CD4-positive, alpha-beta T cell treated with Interleukin-21 for 1 hour (primary cell): ENCODE results near the gene KRT31.
"Not testable (repeated sequence)": the region's sequence is repeated elsewhere in the genome, so short reads cannot be mapped to it uniquely, and the experiment has no call there.

Source experiments
- DNase-seq: peaks from one replicate; pipeline ENCODE4 v3.0.0-alpha.2; 2020

KRT31 gene

DNA sequence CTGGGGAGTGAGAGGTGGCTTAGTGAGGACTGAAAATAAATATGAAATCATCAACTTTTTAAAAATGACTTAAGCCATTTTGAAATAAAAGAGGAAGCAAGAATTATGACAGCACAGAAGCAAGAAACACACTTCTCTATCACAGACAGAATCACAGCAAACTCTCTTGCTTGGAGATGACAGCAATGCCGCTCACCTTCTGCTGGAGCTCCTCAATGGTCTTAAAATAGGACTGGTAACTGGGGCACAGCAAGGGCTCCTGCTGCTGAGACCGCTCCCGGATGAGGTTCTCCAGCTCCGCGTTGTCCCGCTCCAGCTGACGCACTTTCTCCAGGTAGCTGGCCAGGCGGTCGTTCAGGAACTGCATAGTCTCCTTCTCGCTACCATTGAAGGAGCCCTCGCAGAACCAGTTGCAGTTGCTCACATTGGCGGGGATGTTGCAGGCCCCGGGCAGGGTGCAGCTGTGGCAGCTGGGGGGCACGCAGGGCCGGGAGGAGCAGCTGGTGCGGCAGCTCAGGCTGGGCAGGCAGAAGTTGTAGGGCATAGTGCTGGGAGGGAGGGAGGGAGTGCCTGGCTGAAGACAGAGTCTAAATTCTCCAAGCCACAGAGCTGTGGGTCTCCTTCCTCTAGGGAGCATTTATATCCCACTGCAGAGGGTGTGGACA, at the start of gene KRT31:
TSS of gene KRT31 (minus strand) at position 613 of the 665 bp plus-strand sequence. CDS start at position 544, 69 bp downstream.
- DNase-seq = no peak

DNA sequence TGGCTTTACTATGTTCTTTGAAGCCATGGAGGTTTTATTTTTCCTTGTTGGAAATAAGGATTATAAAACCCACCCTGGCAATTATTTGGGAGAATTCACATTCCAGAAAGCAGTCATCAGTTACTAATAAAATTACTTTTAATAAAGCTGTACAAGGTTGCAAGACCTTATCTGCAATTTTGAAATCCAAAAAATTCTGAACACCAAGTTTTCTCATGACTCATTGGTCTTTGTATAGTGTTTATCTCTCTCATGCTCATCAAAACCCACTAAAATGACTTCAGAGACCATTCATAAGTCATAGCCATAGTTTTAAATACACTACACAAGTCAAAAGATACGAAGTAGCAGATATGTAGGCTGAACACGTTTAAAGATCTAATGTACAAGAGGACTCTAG, 49.4 kb upstream of the KRT31 start:
- no peak for DNase-seq

DNA sequence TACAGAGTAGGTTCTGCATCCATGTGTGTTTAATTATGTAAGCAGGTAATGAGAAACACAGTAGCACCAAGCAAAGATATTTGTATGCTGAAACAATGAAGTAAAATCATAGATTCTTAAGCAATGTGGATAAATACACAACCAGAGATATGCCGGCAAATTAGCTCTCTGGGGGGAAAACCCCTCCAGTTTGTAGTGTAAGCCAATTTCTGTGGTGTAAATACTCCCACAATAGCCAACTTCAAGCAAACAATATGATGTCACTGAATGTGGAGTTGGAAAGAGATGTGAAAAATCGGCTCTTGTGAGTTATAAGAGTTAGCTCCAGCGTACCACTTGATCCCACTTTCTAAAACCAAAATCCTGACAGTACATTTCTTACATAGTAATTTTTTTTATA, 47.2 kb upstream of the KRT31 start:
- no peak for DNase-seq

DNA sequence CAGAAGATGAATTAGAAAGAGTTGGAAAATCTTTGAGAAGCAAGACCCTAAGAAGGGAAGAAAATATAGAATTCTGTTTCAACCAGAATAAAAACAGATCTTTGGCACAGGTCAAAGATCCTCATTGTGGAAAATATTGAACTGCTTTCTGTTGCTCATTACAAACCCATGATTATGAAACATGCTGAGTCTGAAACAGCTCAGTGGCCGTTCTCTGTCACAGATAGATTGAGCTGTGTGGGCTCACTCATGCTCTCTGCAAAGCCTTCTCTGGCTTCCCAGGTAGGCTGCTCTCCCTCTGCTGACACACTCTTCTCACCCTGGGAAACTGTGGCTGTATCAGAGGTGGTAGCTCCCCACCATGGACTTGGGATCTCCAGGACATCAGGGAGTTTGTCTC, 46.8 kb upstream of the KRT31 start:
- no peak for DNase-seq

DNA sequence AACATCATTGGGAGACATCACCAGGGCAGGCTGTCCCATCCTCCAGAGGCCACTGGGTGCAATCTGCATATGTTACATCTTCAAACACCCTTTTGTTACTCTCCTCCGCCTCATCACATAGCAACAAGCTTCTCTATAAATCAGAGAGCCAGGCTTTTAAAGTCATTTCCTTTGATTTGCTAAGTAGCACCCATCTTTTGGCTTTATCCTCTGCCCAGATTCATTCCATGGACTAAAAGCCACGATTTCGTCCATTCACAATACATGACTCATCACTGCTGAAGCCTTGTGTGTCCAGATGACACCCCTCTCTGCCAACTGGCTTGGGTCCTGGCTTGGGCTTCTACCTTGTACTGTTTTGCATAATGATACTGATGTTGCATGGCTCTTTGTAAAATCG, 45.3 kb upstream of the KRT31 start:
- no peak for DNase-seq

DNA sequence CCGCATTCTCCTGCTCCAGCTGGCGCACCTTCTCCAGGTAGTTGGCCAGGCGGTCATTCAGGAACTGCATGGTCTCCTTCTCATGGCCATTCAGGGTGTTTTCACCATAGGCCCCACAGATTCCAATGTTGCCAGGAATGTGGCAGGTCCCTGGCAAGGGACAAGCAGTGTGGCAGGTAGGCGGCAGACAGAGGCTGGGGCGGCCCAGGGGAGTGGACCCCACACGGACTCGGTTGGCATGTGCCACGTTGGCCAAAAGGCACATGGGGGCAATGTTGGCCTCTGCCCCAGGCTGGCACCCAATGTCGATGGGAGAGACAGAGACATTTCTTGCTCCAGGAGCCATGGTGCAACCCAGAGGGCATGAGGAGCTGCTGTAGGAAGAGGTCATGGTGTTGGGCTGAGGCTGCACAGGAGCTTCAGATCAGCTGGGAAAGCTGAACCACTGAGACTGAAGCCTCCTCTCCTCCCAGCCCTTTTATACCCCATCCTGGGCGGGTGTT, 43.2 kb upstream of the KRT31 start, which contains the start of gene KRT38:
TSS of gene KRT38 (minus strand) at position 453 of the 503 bp plus-strand sequence. CDS start at position 391, 62 bp downstream.
- DNase-seq = no peak

DNA sequence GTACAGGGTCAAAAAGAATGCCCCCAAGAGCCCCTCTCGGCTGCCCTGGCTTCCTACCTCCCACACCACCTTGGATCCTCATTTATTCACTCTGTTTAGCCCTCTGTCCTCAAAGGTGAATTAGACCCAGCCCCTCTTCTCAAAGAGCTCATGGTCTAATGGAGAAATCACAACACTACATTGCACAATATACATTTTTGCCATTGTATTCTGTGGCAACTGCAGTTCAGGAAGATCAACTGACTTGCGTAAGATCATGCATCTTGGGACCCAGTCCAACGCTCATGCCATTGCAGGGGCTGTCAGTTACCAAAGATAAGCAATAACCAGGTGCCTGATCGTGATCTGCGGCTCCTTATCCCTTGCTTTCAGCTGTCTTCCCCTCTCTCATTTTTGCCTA, 42.0 kb upstream of the KRT31 start:
- DNase-seq = no peak

DNA sequence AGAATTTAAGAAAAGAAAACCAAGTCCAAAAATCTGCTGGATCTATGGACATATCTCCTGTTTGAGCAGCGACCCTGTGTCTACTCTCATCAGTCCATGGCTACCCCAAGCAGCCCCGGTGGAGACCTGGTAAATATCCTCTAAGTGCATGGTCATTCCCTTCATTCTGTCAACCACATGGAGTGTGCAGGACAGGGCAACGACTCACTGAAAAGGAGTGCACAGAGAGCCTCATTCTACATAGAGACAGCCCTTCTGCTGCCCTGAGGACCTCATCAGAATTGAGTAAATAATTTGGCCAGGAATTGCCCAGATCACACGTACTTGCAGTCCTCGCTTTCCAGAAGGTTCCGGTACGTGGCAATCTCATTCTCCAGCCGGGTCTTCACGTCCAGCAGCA, 40.4 kb upstream of the KRT31 start:
- DNase-seq = no peak

DNA sequence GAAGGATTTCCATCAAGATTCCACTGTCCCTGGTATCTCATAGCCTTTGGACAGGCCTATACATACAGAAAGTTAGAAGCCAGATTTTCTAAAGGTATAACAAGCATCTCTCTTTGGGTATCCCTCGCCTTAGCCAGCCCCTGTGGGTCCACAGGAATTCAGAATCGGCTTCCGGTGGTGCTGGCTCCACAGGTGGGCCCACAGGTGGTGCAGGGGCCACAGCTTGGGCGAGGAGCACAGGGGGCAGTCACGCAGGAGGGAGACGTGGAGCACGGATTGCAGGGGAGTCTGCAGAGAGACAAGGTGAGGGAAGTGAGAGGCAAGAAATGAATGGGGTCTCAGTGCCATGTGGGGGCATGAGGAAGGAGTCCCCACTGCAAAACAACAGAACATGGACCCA, 39.8 kb upstream of the KRT31 start:
- no peak for DNase-seq

DNA sequence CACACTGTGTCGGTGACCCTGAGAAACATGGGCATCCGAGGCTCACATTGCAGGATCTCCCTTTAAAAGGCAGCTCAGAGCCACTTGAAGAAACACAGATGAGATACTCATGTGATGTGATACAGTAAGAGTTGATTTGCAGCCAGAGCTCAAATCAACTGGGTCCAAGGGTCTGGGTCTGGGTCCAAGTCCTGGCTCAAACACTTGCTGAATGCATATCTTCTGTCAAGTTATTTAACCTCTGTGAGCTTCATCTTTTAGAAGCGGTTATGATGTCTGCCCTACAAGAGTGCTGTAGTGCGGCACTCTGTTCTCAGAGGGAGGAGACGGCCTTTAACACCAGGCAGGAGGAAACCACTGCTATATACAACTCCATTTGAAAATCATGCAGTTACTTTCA, 37.0 kb upstream of the KRT31 start:
- DNase-seq = no peak

DNA sequence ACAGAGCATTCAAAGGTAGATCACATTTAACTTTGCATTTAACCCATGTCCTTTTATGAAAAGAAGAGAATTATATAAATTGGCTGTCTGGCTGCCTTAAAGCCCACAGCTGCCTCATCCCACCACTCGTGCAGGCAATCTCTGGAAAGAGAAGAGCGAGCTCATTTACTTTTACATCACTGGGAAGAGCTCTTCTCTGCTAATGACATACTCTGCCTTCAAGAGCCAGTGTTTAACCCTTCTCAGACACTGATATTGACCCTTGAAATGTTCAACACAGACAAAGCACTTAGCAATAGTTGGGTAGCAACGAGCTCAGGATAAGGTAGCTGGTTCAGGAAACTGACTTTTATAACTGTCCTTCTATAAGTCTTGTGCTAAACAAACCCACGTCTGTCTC, 36.6 kb upstream of the KRT31 start:
- no peak for DNase-seq

DNA sequence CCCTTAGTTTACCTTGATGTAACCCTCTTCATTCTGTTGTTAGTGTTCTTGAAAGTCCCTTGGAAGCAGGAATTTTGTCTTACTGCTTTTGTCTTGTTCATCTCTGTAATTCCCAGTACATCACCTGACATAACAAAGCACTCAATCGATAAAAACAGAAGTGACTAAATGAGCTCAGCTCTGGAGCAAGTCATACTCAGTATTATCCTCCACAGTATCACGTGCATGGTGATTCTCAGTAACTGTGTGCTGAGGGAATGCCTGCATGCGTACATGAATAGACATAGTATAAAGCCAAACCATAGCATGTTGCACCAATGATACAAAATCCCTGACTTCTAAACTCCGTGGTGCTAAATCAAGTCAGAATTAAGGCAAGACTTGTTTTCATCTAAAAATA, 36.2 kb upstream of the KRT31 start:
- no peak for DNase-seq

DNA sequence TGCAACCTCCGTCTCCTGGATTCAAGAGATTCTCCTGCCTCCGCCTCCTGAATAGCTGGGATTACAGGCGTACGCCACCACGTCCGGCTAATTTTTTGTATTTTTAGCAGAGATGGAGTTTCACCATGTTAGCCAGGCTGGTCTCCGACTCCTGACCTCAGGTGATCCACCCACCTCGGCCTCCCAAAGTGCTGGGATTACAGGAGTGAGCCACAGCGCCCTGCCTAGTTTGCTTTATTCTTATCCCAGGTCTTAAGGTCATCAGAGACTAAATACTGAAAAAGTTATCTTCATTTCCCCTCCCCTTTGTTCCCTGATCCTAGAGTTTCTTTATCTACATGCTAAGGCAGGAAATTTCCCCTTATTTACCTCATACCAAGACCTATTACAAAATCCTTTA, 33.0 kb upstream of the KRT31 start:
- DNase-seq = not testable (repeated sequence)

DNA sequence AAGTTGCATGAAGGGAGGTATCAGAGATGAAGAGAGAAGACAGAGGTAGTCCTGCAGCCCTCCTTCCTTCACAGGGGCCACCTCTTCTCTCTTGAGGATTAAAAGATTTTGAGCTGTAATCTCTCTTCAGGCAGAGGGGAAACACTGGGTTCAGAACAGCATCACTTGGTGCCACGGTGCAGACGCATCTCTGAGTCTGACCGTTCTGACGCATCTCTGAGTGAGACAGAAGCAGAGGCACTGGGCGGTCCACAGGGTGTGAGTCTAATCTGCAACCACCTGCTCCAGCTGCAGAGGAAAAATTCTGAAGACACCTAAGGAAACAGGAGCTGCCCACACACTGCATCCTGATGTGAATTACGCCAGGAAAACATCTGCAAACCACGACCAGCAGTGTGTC, 32.3 kb upstream of the KRT31 start:
- no peak for DNase-seq

DNA sequence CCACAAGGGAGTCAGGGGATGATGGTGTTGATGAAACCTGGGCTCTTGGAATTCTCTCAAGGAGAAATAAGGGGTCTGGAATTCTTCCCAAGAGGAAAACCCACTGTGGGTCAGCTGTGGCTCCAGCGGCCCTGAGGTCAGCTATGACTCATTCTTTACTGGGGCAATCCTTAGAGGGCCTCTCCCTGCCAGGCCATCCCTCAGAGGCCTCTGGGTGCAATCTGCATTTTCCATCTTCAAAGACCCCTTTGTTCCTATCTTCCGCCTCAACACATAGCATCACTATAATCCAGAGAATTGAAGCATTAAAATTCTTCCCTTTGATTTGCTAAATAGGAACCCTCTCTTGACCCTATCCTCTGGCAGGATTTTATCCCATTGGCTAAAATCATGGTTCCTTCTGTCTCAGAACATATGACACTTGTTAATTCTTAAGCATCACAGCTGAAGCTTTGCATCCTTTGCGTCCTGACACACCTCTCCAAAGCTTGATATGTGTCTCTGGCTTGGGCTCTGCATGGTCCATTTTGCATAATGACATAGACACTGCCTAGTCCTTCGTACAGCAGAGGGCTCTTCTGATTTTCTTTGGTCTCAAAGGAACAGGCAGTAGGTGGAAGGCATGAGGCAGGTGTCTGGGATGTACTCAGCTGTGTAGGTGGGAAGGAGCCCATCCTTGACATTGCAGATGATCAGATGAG, 31.3 kb upstream of the KRT31 start:
- no peak for DNase-seq

DNA sequence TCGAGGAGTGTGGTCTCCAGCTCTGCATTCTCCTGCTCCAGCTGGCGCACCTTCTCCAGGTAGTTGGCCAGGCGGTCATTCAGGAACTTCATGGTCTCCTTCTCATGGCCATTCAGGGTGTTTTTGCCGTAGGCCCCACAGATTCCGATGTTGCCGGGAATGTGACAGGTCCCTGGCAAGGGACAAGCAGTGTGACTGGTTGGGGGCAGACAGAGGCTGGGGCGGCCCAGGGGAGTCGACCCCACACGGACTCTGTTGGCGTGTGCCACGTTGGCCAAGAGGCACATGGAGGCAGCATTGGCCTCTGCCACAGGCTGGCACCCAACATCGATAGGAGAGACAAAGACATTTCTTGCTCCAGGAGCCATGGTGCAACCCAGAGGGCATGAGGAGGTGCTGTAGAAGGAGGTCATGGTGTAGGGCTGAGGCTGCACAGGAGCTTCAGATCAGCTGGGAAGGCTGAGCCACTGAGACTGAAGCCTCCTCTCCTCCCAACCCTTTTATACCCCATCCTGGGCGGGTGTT, 26.8 kb upstream of the KRT31 start, which contains the start of gene KRT37:
TSS of gene KRT37 (minus strand) at position 475 of the 525 bp plus-strand sequence. CDS start at position 413, 62 bp downstream.
- DNase-seq = no peak

DNA sequence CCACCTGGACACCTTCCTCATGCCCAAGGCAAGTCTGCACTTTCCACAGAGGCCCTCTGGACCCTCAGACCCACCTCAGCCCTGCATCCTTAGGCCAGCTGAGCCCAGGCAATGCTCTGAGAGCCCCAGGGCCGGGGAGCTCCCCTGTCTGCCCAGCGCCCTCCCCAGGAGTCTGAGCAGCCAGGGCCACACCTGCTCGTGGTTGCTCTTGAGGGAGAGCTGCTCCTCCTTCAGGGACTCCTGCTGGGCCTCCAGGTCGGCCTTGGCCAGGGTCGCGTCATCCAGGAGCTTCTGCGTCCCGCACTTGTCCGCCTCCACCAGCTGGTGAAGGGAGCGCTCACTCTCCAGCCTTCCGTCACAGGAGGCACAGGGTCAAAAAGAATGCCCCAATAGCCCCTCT, 25.2 kb upstream of the KRT31 start:
- DNase-seq = not testable (repeated sequence)

DNA sequence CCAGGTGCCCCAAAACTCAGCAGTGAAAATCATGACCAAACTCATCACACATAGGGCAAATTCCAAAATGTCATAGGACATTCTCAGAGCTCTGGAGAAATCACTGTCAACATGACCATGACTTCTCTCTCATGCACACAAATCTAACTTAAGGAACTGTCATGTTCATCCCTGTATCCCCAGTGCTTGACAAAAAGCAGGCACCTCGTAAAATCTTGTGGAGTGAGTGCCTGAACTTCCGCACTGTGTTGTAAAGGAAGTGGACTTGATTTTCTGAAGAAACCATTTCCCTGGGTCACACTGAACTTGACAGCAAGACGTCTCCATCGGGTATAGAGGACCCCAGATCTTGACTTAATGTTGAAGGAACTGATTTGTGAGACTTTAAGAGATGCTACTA, 24.2 kb upstream of the KRT31 start:
- no peak for DNase-seq

DNA sequence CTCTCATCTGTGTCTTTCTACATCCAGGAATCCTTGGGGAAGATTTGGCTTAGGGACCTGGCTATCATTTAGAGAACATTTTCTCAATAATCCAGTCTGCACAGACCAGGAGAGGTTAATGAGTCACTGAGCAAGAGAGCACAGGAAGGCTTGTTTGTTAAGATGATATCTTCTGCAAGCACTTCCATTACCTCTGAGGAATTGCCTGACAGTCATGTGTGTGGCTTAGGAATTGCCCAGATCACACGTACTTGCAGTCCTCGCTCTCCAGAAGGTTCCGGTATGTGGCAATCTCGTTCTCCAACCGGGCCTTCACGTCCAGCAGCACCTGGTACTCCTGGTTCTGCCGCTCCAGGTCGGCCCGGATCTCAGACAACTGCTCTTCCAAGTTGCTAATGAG, 23.7 kb upstream of the KRT31 start:
- no peak for DNase-seq

DNA sequence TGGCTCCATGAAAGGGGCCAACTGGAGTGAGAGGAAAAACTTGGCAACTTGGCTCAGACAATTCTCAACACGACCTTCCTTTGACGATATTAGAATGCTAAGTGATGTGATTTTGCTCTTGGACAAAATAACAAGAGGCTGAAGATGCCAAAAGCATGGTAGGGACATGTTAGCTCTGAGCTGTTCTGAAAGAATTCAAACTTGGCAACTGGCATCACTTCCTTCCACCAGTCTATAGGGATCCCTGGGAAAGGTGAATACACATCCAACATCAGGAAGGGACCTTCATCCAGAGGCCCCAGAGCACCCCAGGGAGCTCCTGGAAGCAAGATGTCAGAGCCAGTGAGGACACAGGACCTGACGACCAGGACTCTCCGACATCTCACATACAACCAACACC, 22.7 kb upstream of the KRT31 start:
- no peak for DNase-seq

DNA sequence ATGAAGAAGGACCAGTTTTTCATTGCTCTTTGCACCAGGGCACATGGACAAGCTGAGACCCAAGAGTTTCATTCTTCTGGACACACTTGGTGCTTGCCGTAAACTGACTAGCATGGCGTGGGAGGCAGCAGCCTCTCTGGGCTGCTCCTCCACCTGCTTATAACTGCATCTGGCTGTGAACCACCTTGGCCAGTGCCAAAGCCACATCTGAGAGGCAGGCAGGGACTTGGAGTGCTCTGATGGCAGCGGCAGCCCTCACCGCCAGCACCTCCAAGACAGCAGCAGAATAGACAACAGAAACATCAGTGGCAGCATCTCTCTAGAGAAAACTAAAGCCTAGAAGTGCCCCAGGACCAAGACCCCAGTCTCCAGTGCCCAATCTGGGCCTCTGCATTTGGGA, 22.3 kb upstream of the KRT31 start:
- no peak for DNase-seq

DNA sequence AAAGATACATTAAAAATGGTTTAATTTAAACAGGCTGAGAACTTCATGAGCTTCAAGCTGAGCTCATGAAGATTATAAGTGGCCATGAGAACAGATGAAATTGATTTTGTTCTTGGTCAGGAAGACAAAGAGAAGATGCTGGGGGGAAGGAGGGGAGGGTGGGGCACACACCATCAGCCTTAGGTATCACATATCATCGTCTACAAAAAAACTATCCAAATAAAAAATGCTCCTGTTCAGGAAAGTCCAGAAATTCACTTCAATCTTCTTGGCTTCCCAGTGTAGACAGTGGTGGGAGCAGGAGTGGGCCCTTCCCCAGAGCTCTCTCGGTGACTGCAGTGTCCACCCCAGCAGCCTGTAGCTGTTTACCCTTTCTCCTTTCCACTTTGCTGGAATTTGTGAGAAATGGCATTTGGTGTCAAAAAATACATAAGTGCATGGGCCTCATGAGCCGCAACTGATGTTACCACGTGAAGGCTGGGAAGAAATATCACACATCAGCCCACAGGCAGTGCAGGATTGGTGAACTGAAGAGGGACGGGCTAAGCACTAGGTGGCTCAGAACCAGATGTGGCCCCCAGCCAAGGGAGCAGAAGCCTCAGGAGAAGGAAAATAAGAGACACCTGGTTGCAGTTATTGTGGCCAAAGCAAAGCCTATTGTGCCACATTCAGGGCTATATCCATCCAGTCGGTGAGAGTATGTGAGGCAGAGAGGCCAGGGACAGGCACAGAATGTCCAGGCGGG, 20.9 kb upstream of the KRT31 start:
- no peak for DNase-seq

DNA sequence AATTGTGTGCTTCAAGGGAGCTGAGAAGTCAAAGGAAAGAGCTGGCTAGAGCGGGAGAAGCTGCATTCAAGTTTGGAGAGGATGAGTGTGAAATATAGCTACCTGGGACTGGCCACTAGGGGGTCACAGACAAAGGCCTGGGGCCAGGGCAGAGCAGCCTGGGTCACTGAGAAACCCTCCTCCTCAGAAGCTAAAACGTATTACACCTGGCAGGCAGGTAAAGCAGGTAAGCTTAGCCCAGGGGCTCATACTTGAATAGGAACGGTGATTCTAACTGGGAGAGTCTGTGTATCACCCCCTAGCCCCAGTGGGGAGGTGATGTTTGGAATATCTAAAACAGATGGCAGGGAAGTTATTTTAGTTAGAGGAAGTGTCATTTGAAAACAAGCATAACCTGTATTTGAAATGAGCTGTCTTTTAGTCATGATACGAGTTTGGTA, 20.2 kb upstream of the KRT31 start:
- no peak for DNase-seq
